Choroid plexus epithelial cell (primary cell): ENCODE data around the gene CTXND2.
"Not testable (repeated sequence)": the region's sequence is repeated elsewhere in the genome, so short reads cannot be mapped to it uniquely, and the experiment has no call there.

Experiments
- DNase-seq: peaks from one replicate; pipeline ENCODE4 v3.0.0-alpha.2; 2010; ENCODE audit warnings: low read depth
- H3K4me3 ChIP-seq: 2 replicates; pipeline ENCODE4 v1.5.1; 2011; ENCODE audit warnings: low read depth, mild to moderate bottlenecking, control low read depth, low read length, moderate library complexity
- TF ChIP-seq, protein P1 (sequence below): conservative IDR thresholded peaks from 2 replicates; pipeline ENCODE4 v1.5.1; 2011; ENCODE audit warnings: low read depth, mild to moderate bottlenecking, control low read depth, inconsistent platforms, low read length, moderate library complexity

CTXND2 gene

GRCh38 chr1:150917387-150917786, 30.5 kb downstream of the CTXND2 start:
- DNase-seq = no peak
- H3K4me3 ChIP-seq = no peak overlapping the region
- TF ChIP-seq, protein P1, sequence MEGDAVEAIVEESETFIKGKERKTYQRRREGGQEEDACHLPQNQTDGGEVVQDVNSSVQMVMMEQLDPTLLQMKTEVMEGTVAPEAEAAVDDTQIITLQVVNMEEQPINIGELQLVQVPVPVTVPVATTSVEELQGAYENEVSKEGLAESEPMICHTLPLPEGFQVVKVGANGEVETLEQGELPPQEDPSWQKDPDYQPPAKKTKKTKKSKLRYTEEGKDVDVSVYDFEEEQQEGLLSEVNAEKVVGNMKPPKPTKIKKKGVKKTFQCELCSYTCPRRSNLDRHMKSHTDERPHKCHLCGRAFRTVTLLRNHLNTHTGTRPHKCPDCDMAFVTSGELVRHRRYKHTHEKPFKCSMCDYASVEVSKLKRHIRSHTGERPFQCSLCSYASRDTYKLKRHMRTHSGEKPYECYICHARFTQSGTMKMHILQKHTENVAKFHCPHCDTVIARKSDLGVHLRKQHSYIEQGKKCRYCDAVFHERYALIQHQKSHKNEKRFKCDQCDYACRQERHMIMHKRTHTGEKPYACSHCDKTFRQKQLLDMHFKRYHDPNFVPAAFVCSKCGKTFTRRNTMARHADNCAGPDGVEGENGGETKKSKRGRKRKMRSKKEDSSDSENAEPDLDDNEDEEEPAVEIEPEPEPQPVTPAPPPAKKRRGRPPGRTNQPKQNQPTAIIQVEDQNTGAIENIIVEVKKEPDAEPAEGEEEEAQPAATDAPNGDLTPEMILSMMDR = no peak

DNA sequence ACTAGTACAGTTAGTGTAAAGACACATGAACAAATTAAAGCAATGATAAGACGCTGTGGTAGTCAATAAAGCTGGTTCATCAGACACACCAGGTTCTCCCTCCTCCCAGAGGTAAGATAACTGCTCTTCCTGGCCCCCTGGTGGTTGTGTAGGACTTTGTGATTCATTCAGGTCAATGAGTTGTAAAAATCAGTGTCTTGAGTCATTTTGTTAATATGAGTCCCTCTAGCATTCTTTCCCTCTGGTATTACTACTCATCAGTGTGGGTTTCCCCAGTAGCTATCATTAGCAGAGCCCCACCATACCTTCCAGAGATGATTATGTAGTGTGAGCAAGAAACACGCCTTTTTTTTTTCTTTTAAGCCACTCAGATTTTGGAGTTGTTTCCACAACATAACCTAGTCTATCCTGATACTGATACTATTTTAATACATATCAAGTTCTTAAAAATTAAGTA, 35.6 kb downstream of the CTXND2 start:
- DNase-seq = peak; percentile 93
- H3K4me3 ChIP-seq = no peak overlapping the region
- TF ChIP-seq, protein P1 = peak; percentile 84

- TF ChIP-seq, protein P1 = no peak
- peak overlapping the region; percentile 90 for H3K4me3 ChIP-seq
- DNase-seq = peak; percentile 27
Observed at GRCh38 chr1:150925080-150925479, 38.1 kb downstream of the CTXND2 start.

DNA sequence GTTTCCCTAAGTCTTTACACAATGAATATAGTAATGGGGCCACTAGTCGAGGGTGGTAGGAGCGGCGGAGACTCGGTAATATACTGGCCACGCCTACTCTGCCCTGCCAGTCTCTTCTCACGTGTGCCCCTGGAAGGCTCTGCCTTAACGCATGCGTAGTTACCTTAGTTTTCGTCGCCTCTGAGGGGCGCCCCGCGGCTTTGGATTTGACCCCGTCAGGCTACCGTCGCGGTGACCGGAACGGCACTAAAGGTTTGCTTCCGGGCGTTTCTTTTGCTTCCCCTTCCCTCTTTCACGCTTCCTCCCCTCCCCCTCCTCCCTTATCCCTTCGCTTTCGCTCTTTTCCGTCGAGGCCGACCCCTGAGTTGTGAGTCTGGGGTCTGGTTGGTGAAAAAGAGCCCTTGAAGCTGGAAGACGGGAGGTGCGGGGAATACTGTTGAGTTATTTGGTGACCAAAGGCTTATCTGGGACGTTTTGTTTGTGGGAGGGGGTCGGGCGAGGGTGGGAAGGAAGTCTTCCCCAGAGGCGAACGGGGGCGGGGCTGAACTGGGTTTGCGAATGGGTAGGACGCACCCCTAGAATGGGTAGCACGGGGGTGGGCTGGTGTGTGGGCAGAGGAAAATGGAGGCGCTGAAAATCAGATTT, 39.3 kb downstream of the CTXND2 start, which contains the start of gene SETDB1:
Gene SETDB1, plus strand, starts transcription at position 267 of the 645 bp plus-strand sequence. CDS start 1,352 bp downstream, outside the sequence.
- peak; percentile 98 for DNase-seq
- TF ChIP-seq, protein P1 = no peak
- peak within 1 kb of the TSS; percentile 90 for H3K4me3 ChIP-seq

- no peak for DNase-seq
- no peak overlapping the region for H3K4me3 ChIP-seq
- TF ChIP-seq, protein P1 = no peak
Observed at GRCh38 chr1:150927624-150928023, 40.7 kb downstream of the CTXND2 start.

GRCh38 chr1:150928286-150928685, 41.4 kb downstream of the CTXND2 start:
- TF ChIP-seq, protein P1 = no peak
- H3K4me3 ChIP-seq = no peak overlapping the region
- DNase-seq = peak; percentile 57

GRCh38 chr1:150928775-150929174, 41.8 kb downstream of the CTXND2 start:
- not testable (repeated sequence) for H3K4me3 ChIP-seq, DNase-seq
